Loucy (cell line): ENCODE results near the gene GAST.

Experiments
- H2AFZ ChIP-seq: fragments of 200-600 bp; sonication (generic); 2 replicates; pipeline ENCODE4 v1.6.0; 2016; ENCODE audit warnings: antibody characterized with exemption, mild to moderate bottlenecking, low read length, moderate library complexity
- H3F3A ChIP-seq: fragments of 200-600 bp; 2 replicates; pipeline ENCODE4 v1.6.0; 2016; ENCODE audit warnings: antibody characterized with exemption, low read depth, mild to moderate bottlenecking
- H3K27me3 ChIP-seq: fragments of 200-600 bp; sonication (generic); 2 replicates; pipeline ENCODE4 v1.6.1; 2014; ENCODE audit warnings: low read length, mild to moderate bottlenecking; ENCODE audit not compliant: insufficient read depth, poor library complexity, severe bottlenecking
- H3K36me3 ChIP-seq: fragments of 200-600 bp; sonication (generic); 2 replicates; pipeline ENCODE4 v1.6.1; 2016; ENCODE audit warnings: low read length; ENCODE audit not compliant: insufficient read depth
- H3K4me1 ChIP-seq: fragments of 200-600 bp; sonication (generic); 2 replicates; pipeline ENCODE4 v1.5.1; 2014; ENCODE audit warnings: low read length, mild to moderate bottlenecking; ENCODE audit not compliant: insufficient read depth, poor library complexity, severe bottlenecking
- H3K4me2 ChIP-seq: fragments of 200-600 bp; sonication (generic); 2 replicates; pipeline ENCODE4 v1.6.0; 2014; ENCODE audit warnings: antibody characterized with exemption, low read length, low read depth, mild to moderate bottlenecking; ENCODE audit not compliant: poor library complexity, severe bottlenecking
- H3K4me3 ChIP-seq: fragments of 200-600 bp; sonication (generic); 2 replicates; pipeline ENCODE4 v1.5.1; 2014; ENCODE audit warnings: low read length, mild to moderate bottlenecking, mixed read lengths; ENCODE audit not compliant: poor library complexity, severe bottlenecking
- H3K79me2 ChIP-seq: fragments of 200-600 bp; sonication (generic); 2 replicates; pipeline ENCODE4 v1.6.1; 2014; ENCODE audit warnings: low read length; ENCODE audit not compliant: insufficient read depth
- H3K9ac ChIP-seq: fragments of 200-600 bp; sonication (generic); 2 replicates; pipeline ENCODE4 v1.6.0; 2014; ENCODE audit warnings: mild to moderate bottlenecking, low read depth, low read length, moderate library complexity; ENCODE audit not compliant: poor library complexity, severe bottlenecking
- H3K9me2 ChIP-seq: fragments of 200-600 bp; sonication (generic); replicated peaks from 2 replicates; pipeline ENCODE4 v1.6.1; 2016; ENCODE audit warnings: low read depth, low read length, mixed read lengths
- H3K9me3 ChIP-seq: fragments of 200-600 bp; sonication (generic); 2 replicates; pipeline ENCODE4 v1.6.1; 2014; ENCODE audit warnings: mild to moderate bottlenecking, antibody characterized with exemption, low read length, low read depth; ENCODE audit not compliant: insufficient read depth
- H4K20me1 ChIP-seq: fragments of 200-600 bp; sonication (generic); 2 replicates; pipeline ENCODE4 v1.6.0; 2014; ENCODE audit warnings: antibody characterized with exemption, low read length, mild to moderate bottlenecking; ENCODE audit not compliant: insufficient read depth, poor library complexity, severe bottlenecking
- CTCF ChIP-seq: fragments of 200-600 bp; sonication (generic); conservative IDR thresholded peaks from 2 replicates; pipeline ENCODE4 v1.5.1; 2014; ENCODE audit warnings: mild to moderate bottlenecking, antibody characterized with exemption, low read length
- EZH2phosphoT487 ChIP-seq: fragments of 200-600 bp; IDR thresholded peaks from 2 replicates; pipeline ENCODE4 v1.6.1; 2018; ENCODE audit warnings: antibody characterized with exemption, mild to moderate bottlenecking, moderate library complexity, borderline replicate concordance

GAST gene

GRCh38 chr17:41758601-41759000 lies 46.5 kb downstream of the GAST start:
- Histone ChIP-seq H3F3A (no peaks in the 10 kb centered on the region), H2AFZ (no peak overlapping the region), H3K36me3 (peaks cover 84% of the 10 kb centered on the region; the same call in 1 of the 2 replicates), H3K27me3 (no peaks in the 10 kb centered on the region), H3K9me2 (no peaks in the 10 kb centered on the region), H3K79me2 (no peaks in the 10 kb centered on the region), H4K20me1 (no peaks in the 10 kb centered on the region), H3K9me3 (no peaks in the 10 kb centered on the region), H3K4me3 (no peak overlapping the region), H3K9ac (no peak overlapping the region), H3K4me1 (no peaks in the 10 kb centered on the region), H3K4me2 (no peak overlapping the region)
- no peak for TF ChIP-seq EZH2phosphoT487

- H3K79me2 ChIP-seq: no peaks in the 10 kb centered on the region
- peaks cover under 1% of the 10 kb centered on the region for H4K20me1 ChIP-seq
- H3K27me3 ChIP-seq: no peaks in the 10 kb centered on the region
- no peak overlapping the region for H3K9ac ChIP-seq
- H3K4me2 ChIP-seq: no peak overlapping the region
- no peaks in the 10 kb centered on the region for H3K9me2 ChIP-seq
- no peaks in the 10 kb centered on the region for H3K4me1 ChIP-seq
- no peak overlapping the region for H2AFZ ChIP-seq
- no peaks in the 10 kb centered on the region for H3K9me3 ChIP-seq
- TF ChIP-seq EZH2phosphoT487 (no peak), CTCF (no peak)
- peaks cover 83% of the 10 kb centered on the region; the same call in 1 of the 2 replicates for H3K36me3 ChIP-seq
- H3K4me3 ChIP-seq: no peak overlapping the region
- H3F3A ChIP-seq: no peaks in the 10 kb centered on the region
Observed at GRCh38 chr17:41760878-41761277, 48.7 kb downstream of the GAST start.

- H3K9ac ChIP-seq: no peak overlapping the region
- H3F3A ChIP-seq: no peaks in the 10 kb centered on the region
- H3K4me3 ChIP-seq: no peak overlapping the region
- H3K9me3 ChIP-seq: no peaks in the 10 kb centered on the region
- H3K4me1 ChIP-seq: no peaks in the 10 kb centered on the region
- H3K4me2 ChIP-seq: no peak overlapping the region
- no peaks in the 10 kb centered on the region for H3K9me2 ChIP-seq
- H3K27me3 ChIP-seq: no peaks in the 10 kb centered on the region
- H3K36me3 ChIP-seq: peaks cover 86% of the 10 kb centered on the region; the same call in 1 of the 2 replicates
- TF ChIP-seq EZH2phosphoT487 (no peak), CTCF (no peak)
- peaks cover 3% of the 10 kb centered on the region for H4K20me1 ChIP-seq
- no peaks in the 10 kb centered on the region for H3K79me2 ChIP-seq
- H2AFZ ChIP-seq: no peak overlapping the region
Observed at GRCh38 chr17:41762391-41762790, 50.3 kb downstream of the GAST start.

GRCh38 chr17:41762841-41763240 lies 50.7 kb downstream of the GAST start:
- TF ChIP-seq EZH2phosphoT487 (no peak), CTCF (no peak)
- no peaks in the 10 kb centered on the region for H3K9me2 ChIP-seq
- H3K4me3 ChIP-seq: no peak overlapping the region
- H3K4me1 ChIP-seq: no peaks in the 10 kb centered on the region
- no peak overlapping the region for H3K9ac ChIP-seq
- H4K20me1 ChIP-seq: peaks cover 3% of the 10 kb centered on the region
- H3K4me2 ChIP-seq: no peak overlapping the region
- no peaks in the 10 kb centered on the region for H3K79me2 ChIP-seq
- H3F3A ChIP-seq: no peaks in the 10 kb centered on the region
- peaks cover 86% of the 10 kb centered on the region; the same call in 1 of the 2 replicates for H3K36me3 ChIP-seq
- H3K9me3 ChIP-seq: no peaks in the 10 kb centered on the region
- H3K27me3 ChIP-seq: no peaks in the 10 kb centered on the region
- H2AFZ ChIP-seq: no peak overlapping the region
